Adrenal gland (tissue), 12 donors: Measurements from ENCODE around the gene UTF1. TPM values are rescaled to one million over a fixed set of nuclear protein-coding genes. Genes with fewer than 3 reads are reported as not detected.

Experiments used
- DNase-seq, 7 donors: peaks; one replicate each; pipeline ENCODE4 v3.0.0-alpha.2; 2019 to 2020
- H3K27ac ChIP-seq, 5 donors: fragments of 200-600 bp; sonication (generic) in 4 of 5; 1 replicate in 3 of 5; 2 replicates in 2 of 5; pipeline versions ENCODE4 v1.5.1 to v1.8.0; 2016 to 2020; ENCODE audit warnings: mild to moderate bottlenecking in 1 of 5
- H3K27me3 ChIP-seq: fragments of 200-600 bp; 2 replicates; pipeline ENCODE4 v1.8.0; 2021
- H3K36me3 ChIP-seq, 2 donors: fragments of 200-600 bp; replicated peaks in 1 of 2; 1 replicate in 1 of 2; 2 replicates in 1 of 2; pipeline versions ENCODE4 v1.5.1 to v1.8.0; 2018 to 2022
- H3K4me1 ChIP-seq, 2 donors: fragments of 200-600 bp; replicated peaks in 1 of 2; 1 replicate in 1 of 2; 2 replicates in 1 of 2; pipeline versions ENCODE4 v1.5.1 to v1.8.0; 2018 to 2021
- H3K4me3 ChIP-seq, 4 donors: fragments of 200-600 bp; sonication (generic) in 3 of 4; one replicate each; pipeline ENCODE4 v1.5.1; 2016 to 2018
- H3K9me3 ChIP-seq, 3 donors: fragments of 200-600 bp; sonication (generic) in 1 of 3; replicated peaks in 1 of 3; 1 replicate in 2 of 3; 2 replicates in 1 of 3; pipeline versions ENCODE4 v1.5.1 to v1.8.0; 2016 to 2021
- CTCF ChIP-seq, 6 experiments: fragments of 450-650 bp in 4 of 6; fragments of 200-600 bp in 2 of 6; sonication (generic) in 1 of 6; IDR thresholded peaks; 1 replicate in 5 of 6; 2 replicates in 1 of 6; pipeline versions ENCODE4 v1.5.1 to v1.8.0; 2016 to 2021; ENCODE audit warnings: antibody characterized with exemption in 6 of 6, mild to moderate bottlenecking in 2 of 6, moderate library complexity in 1 of 6
- POLR2A ChIP-seq, 2 donors: fragments of 450-650 bp; IDR thresholded peaks; one replicate each; pipeline ENCODE4 v1.6.1; 2017; ENCODE audit warnings: antibody characterized with exemption in 2 of 2, mild to moderate bottlenecking in 2 of 2, moderate library complexity in 1 of 2
- WGBS, 4 donors: extraction: QIAGEN DNeasy Blood & Tissue Kit in 2 of 4; methylation state at CpG; one replicate each; pipeline versions ENCODE4 v1.1.5 to v1.1.7; 2013 to 2017; 5-methylcytosine and 5-hydroxymethylcytosine counted together
- intact Hi-C, 2 donors: fragments of 100-400 bp; cut with DNase I; formaldehyde crosslinking; loops; one replicate each; pipeline versions ENCODE4 v1.14.1 to v1.15.0; 2022 to 2023
- polyA plus RNA-seq, 3 donors: library from polyadenylated mRNA; stranded (reverse); fragments of 200-250 nt in 2 of 3; fragments of 350-450 nt in 1 of 3; fragmentation: Illumina TruSeq in 1 of 3; extraction: RNeasy Lipid Tissue Mini Kit (QIAGEN cat#74804) in 1 of 3; gene quantifications; one replicate each; pipeline ENCODE4 v1.2.3, GENCODE V29; 2013 to 2014
- total RNA-seq, 9 donors: library from RNA; depleted of rRNA in 4 of 9; stranded (reverse); fragments of >200 nt in 4 of 9; fragments of 120-200 nt in 1 of 9; fragmentation: NEBNext Ultra II Directional in 1 of 9; extraction: Animal tissue kit (Norgen Biotek cat#: 25700) in 1 of 9; gene quantifications; one replicate each; pipeline versions ENCODE4 v1.1.0 to v1.2.4, GENCODE V29; 2013 to 2023
- donor health status: healthy with polysubstance abuse.
- donor health status: Bipolar disorder and iron deficiency.
- donor health status: DM: yes; HTN: yes; CAD: no.
- donor health status: DM: no; HTN: no; CAD: no.
- donor health status: DM: no; HTN: no; CAD: no.
- donor health status: DM: yes; HTN: yes; CAD: no.

UTF1 gene
- total and polyA plus RNA-seq, 12 donors = 0.19 to 0.24 TPM; not detected in 10

- H3K9me3 ChIP-seq = no peaks in the 10 kb centered on the region
- H3K27ac ChIP-seq = no peak overlapping the region
- WGBS, 4 donors = 82 to 88% (median 86%) methylated on average over 15 to 40 of the region's 40 CpGs
- intact Hi-C loops = no loop called here
- no peak for TF ChIP-seq CTCF (IDR thresholded peaks at IDR 0.05)
- TF ChIP-seq POLR2A (IDR thresholded peaks at IDR 0.05) = no peak
- no peaks in the 10 kb centered on the region for H3K4me1 ChIP-seq
- DNase-seq = no peak
- H3K27me3 ChIP-seq = no peaks in the 10 kb centered on the region
- H3K36me3 ChIP-seq = no peaks in the 10 kb centered on the region
- no peak overlapping the region for H3K4me3 ChIP-seq
Observed at GRCh38 chr10:133196936-133197758, 32.9 kb upstream of the UTF1 start.

GRCh38 chr10:133197786-133198185 lies 32.2 kb upstream of the UTF1 start:
- no peaks in the 10 kb centered on the region for H3K9me3 ChIP-seq
- no peak overlapping the region for H3K4me3 ChIP-seq
- H3K36me3 ChIP-seq = no peaks in the 10 kb centered on the region
- no peak for TF ChIP-seq POLR2A (IDR thresholded peaks at IDR 0.05)
- no peak for TF ChIP-seq CTCF (IDR thresholded peaks at IDR 0.05)
- H3K4me1 ChIP-seq = no peaks in the 10 kb centered on the region
- H3K27ac ChIP-seq = no peak overlapping the region
- WGBS, 4 donors = 82 to 95% (median 93%) methylated on average over 7 to 9 of the region's 9 CpGs
- no peaks in the 10 kb centered on the region for H3K27me3 ChIP-seq
- intact Hi-C loops = no loop called here
- DNase-seq = no peak

- DNase-seq = no peak
- no peak overlapping the region for H3K27ac ChIP-seq
- H3K27me3 ChIP-seq = no peaks in the 10 kb centered on the region
- TF ChIP-seq POLR2A (IDR thresholded peaks at IDR 0.05) (no peak), CTCF (IDR thresholded peaks at IDR 0.05) (no peak)
- intact Hi-C loops = no loop called here
- H3K4me1 ChIP-seq = no peaks in the 10 kb centered on the region
- H3K4me3 ChIP-seq = no peak overlapping the region
- H3K9me3 ChIP-seq = no peaks in the 10 kb centered on the region
- WGBS, 4 donors = 92 to 96% (median 95%) methylated on average over 5 to 26 of the region's 26 CpGs
- no peaks in the 10 kb centered on the region for H3K36me3 ChIP-seq
Observed at GRCh38 chr10:133198206-133198605, 31.8 kb upstream of the UTF1 start.

- intact Hi-C loops = no loop called here
- 90 to 94% (median 92%) methylated on average over 6 to 54 of the region's 54 CpGs for WGBS, 4 donors
- H3K36me3 ChIP-seq = no peaks in the 10 kb centered on the region
Observed at GRCh38 chr10:133198621-133199487, 31.2 kb upstream of the UTF1 start.

More at GRCh38 chr10:133198621-133199487, 31.2 kb upstream of the UTF1 start:
- TF ChIP-seq POLR2A (IDR thresholded peaks at IDR 0.05) = no peak
- no peak for TF ChIP-seq CTCF (IDR thresholded peaks at IDR 0.05)
- Histone ChIP-seq H3K4me1 (no peaks in the 10 kb centered on the region), H3K27ac (no peak overlapping the region), H3K4me3 (no peak overlapping the region), H3K9me3 (no peaks in the 10 kb centered on the region), H3K27me3 (no peaks in the 10 kb centered on the region)
- DNase-seq = no peak
